Kidney glomerular epithelial cell (primary cell): ENCODE results near the gene EHMT2.
"Not testable (repeated sequence)": the region's sequence is repeated elsewhere in the genome, so short reads cannot be mapped to it uniquely, and the experiment has no call there.

ENCODE experiments used
- DNase-seq: peaks from one replicate; lab custom pipeline; 2025; lab: John Stamatoyannopoulos, UW

EHMT2 gene

GRCh38 chr6:31870385-31870921, 27.0 kb downstream of the EHMT2 start:
- DNase-seq, result no peak

GRCh38 chr6:31869343-31869742, 28.2 kb downstream of the EHMT2 start:
- DNase-seq, result no peak

- not testable (repeated sequence) for DNase-seq
These were observed 28.9 kb downstream of the EHMT2 start for GRCh38 chr6:31868658-31868971.

GRCh38 chr6:31865205-31866118, 32.0 kb downstream of the EHMT2 start:
- peak; percentile 81 for DNase-seq

GRCh38 chr6:31864818-31865204, 32.7 kb downstream of the EHMT2 start:
- DNase-seq, result no peak

- DNase-seq, result not testable (repeated sequence)
These were observed 33.4 kb downstream of the EHMT2 start for GRCh38 chr6:31864123-31864562.

- peak; percentile 99 for DNase-seq
These were observed 34.9 kb downstream of the EHMT2 start, which contains the start of gene NEU1 for GRCh38 chr6:31862344-31863235. NEU1 (minus strand) TSS chr6:31862821; CDS start chr6:31862776, 45 bp downstream.

- DNase-seq, result no peak
These were observed 35.6 kb downstream of the EHMT2 start for GRCh38 chr6:31861919-31862343.

- no peak for DNase-seq
These were observed 36.3 kb downstream of the EHMT2 start for GRCh38 chr6:31861150-31861549.

GRCh38 chr6:31860349-31860748, 37.1 kb downstream of the EHMT2 start:
- DNase-seq, result no peak

- no peak for DNase-seq
These were observed 37.6 kb downstream of the EHMT2 start for GRCh38 chr6:31859923-31860322.

GRCh38 chr6:31858707-31859106, 38.8 kb downstream of the EHMT2 start:
- no peak for DNase-seq

- DNase-seq, result not testable (repeated sequence)
These were observed 39.7 kb downstream of the EHMT2 start for GRCh38 chr6:31857774-31858173.

- not testable (repeated sequence) for DNase-seq
These were observed 45.3 kb downstream of the EHMT2 start for GRCh38 chr6:31851980-31852718.

- peak; percentile 98 for DNase-seq
These were observed 46.0 kb downstream of the EHMT2 start for GRCh38 chr6:31851485-31851832.

GRCh38 chr6:31850765-31851484, 46.6 kb downstream of the EHMT2 start:
- DNase-seq, result no peak

- DNase-seq, result no peak
These were observed 50.1 kb downstream of the EHMT2 start for GRCh38 chr6:31847276-31847978.

- no peak for DNase-seq
These were observed 53.0 kb downstream of the EHMT2 start for GRCh38 chr6:31844507-31844906.

- no peak for DNase-seq
These were observed 55.4 kb downstream of the EHMT2 start for GRCh38 chr6:31842053-31842452.

GRCh38 chr6:31839779-31840126, 57.7 kb downstream of the EHMT2 start:
- DNase-seq, result not testable (repeated sequence)

GRCh38 chr6:31838968-31839367, 58.5 kb downstream of the EHMT2 start:
- no peak for DNase-seq
